K562 (cell line): ENCODE results near the gene SNX1. TPM values are rescaled to one million over a fixed set of nuclear protein-coding genes. Genes with fewer than 3 reads are reported as not detected.

Experiments used
- ATAC-seq: fragments of 200-7000 bp; cut with Tn5 transposase; 3 replicates; pipeline ENCODE4 v1.9.1; 2020; ENCODE audit warnings: moderate library complexity
- BruUV-seq: library from RNA; stranded (reverse); fragments of 400-500 nt; replicated peaks from 2 replicates; lab custom pipeline; 2021; lab: Mats Ljungman, UMichigan
- CTCF ChIA-PET: fragments of 300-600 bp; formaldehyde crosslinking; extraction: SDS; loops from one replicate; lab custom pipeline; 2021; ENCODE audit warnings: low intra/inter-chr PET ratio; lab: Yijun Ruan, JAX
- POLR2A ChIA-PET: fragments of 300-600, 350-650 bp; sonication (Branson Sonifier 250); formaldehyde crosslinking; extraction: SDS; loops from one replicate; lab custom pipeline; 2021; ENCODE audit warnings: antibody characterized with exemption, inconsistent platforms; lab: Yijun Ruan, JAX
- DNase-seq, 4 experiments: peaks; one replicate each; pipeline versions ENCODE4 v3.0.0 to v3.0.0-alpha.2; 2011 to 2018; ENCODE audit warnings: low spot score in 3 of 4, mixed read lengths in 3 of 4; ENCODE audit errors: extremely low read depth in 1 of 4
- FAIRE-seq: peaks from 2 replicates; lab custom pipeline; 2011; peaks lifted over from hg19 to GRCh38; lab: Jason Lieb, UNC
- H2AFZ ChIP-seq: 2 replicates; pipeline ENCODE4 v1.6.0; 2011; ENCODE audit warnings: low read depth, low read length, control low read depth, inconsistent platforms
- H3K27ac ChIP-seq: fragments of 200-600 bp; 3 replicates; pipeline ENCODE4 v1.8.0; 2011; ENCODE audit warnings: low read depth, mild to moderate bottlenecking, control low read depth, inconsistent platforms, low read length, moderate library complexity, mixed read lengths; ENCODE audit errors: extremely low read depth
- H3K27me3 ChIP-seq, 2 experiments: fragments of 300-600 bp in 1 of 2; 2 replicates in 1 of 2; 3 replicates in 1 of 2; pipeline versions ENCODE4 v1.6.0 to v1.8.0; 2011; ENCODE audit warnings: inconsistent platforms in 2 of 2, low read length in 2 of 2, mild to moderate bottlenecking in 1 of 2, mixed read lengths in 1 of 2, moderate library complexity in 1 of 2; ENCODE audit not compliant: control insufficient read depth in 2 of 2, insufficient read depth in 2 of 2
- H3K36me3 ChIP-seq: fragments of 300-600 bp; 3 replicates; pipeline ENCODE4 v1.8.0; 2011; ENCODE audit warnings: mild to moderate bottlenecking, low read length, inconsistent platforms; ENCODE audit not compliant: control insufficient read depth, insufficient read depth
- H3K4me1 ChIP-seq, 2 experiments: fragments of 200-600 bp in 1 of 2; replicated peaks in 1 of 2; 2 replicates in 1 of 2; 3 replicates in 1 of 2; pipeline versions ENCODE4 v1.5.1 to v1.8.0; 2011; ENCODE audit warnings: inconsistent platforms in 2 of 2, low read length in 2 of 2, mild to moderate bottlenecking in 1 of 2, mixed read lengths in 1 of 2, moderate library complexity in 1 of 2; ENCODE audit not compliant: control insufficient read depth in 2 of 2, insufficient read depth in 2 of 2
- H3K4me2 ChIP-seq: 2 replicates; pipeline ENCODE4 v1.6.1; 2011; ENCODE audit warnings: low read length, control low read depth, inconsistent platforms, mixed read lengths; ENCODE audit not compliant: insufficient read depth
- H3K4me3 ChIP-seq: fragments of 200-600 bp; sonication (generic), shearing (Covaris generic); 2 replicates; pipeline ENCODE4 v1.5.1; 2016; ENCODE audit warnings: control low read depth, inconsistent platforms
- H3K79me2 ChIP-seq: fragments of 200-600 bp; 3 replicates; pipeline ENCODE4 v1.8.0; 2011; ENCODE audit warnings: low read length, inconsistent platforms; ENCODE audit not compliant: control insufficient read depth, insufficient read depth
- H3K9ac ChIP-seq, 2 experiments: 2 replicates each; pipeline versions ENCODE4 v1.6.0 to v1.6.1; 2011; ENCODE audit warnings: low read depth in 2 of 2, low read length in 2 of 2, control low read depth in 1 of 2, inconsistent platforms in 1 of 2, mild to moderate bottlenecking in 1 of 2, mixed read lengths in 1 of 2; ENCODE audit not compliant: insufficient read depth in 1 of 2
- H3K9me1 ChIP-seq: one replicate; pipeline ENCODE4 v1.6.0; 2011; ENCODE audit warnings: inconsistent platforms, mild to moderate bottlenecking, low read length, moderate library complexity; ENCODE audit not compliant: control insufficient read depth, insufficient read depth
- H3K9me3 ChIP-seq: replicated peaks from 2 replicates; pipeline ENCODE4 v1.5.1; 2011; ENCODE audit warnings: low read depth, low read length, inconsistent platforms; ENCODE audit not compliant: control insufficient read depth, insufficient read depth
- H4K20me1 ChIP-seq: replicated peaks from 2 replicates; pipeline ENCODE4 v1.6.1; 2011; ENCODE audit warnings: low read length, inconsistent platforms, mixed read lengths; ENCODE audit not compliant: control insufficient read depth, insufficient read depth
- ARNT ChIP-seq, 2 experiments: fragments of 450-650 bp; IDR thresholded peaks; 2 replicates each; pipeline ENCODE4 v1.6.1; 2016; ENCODE audit warnings: mild to moderate bottlenecking in 1 of 2
- KDM2B ChIP-seq: fragments of 250-450 bp; sonication (Bioruptor Pico); IDR thresholded peaks from 2 replicates; pipeline ENCODE4 v1.8.0; 2021; ENCODE audit warnings: mild to moderate bottlenecking, moderate library complexity
- RBBP5 ChIP-seq: fragments of 200-600 bp; sonication (generic); IDR thresholded peaks from 2 replicates; pipeline ENCODE4 v1.6.1; 2012; ENCODE audit warnings: borderline replicate concordance, mild to moderate bottlenecking, low read length, control low read depth, inconsistent platforms; ENCODE audit not compliant: insufficient read depth, poor library complexity, severe bottlenecking
- RFX1 ChIP-seq: fragments of 450-650 bp; IDR thresholded peaks from 2 replicates; pipeline ENCODE4 v1.6.1; 2016; ENCODE audit warnings: mild to moderate bottlenecking, moderate library complexity
- WGBS: fragments of 100-300 bp; shearing (Covaris generic); methylation state at CpG from one replicate; pipeline ENCODE4 v1.1.6; 2016; ENCODE audit warnings: low coverage, mixed read lengths; ENCODE audit not compliant: insufficient coverage; ENCODE audit errors: missing lambda C conversion rate; 5-methylcytosine and 5-hydroxymethylcytosine counted together
- in situ Hi-C: fragments of 300-500 bp; cut with MboI; formaldehyde crosslinking; loops from 4 replicates; pipeline ENCODE4 v1.15.0; 2018; ENCODE audit warnings: inconsistent platforms, mixed read lengths
- intact Hi-C: fragments of 100-400 bp; cut with micrococcal nuclease; formaldehyde crosslinking; loops from 2 replicates; pipeline ENCODE4 v1.14.2; 2022
- polyA plus RNA-seq, 8 experiments: library from polyadenylated mRNA; depleted of rRNA in 4 of 8; stranded (reverse) in 5 of 8; unstranded in 3 of 8; fragments of >200 nt; fragmentation: Nextera tagmentation in 2 of 8; fragmentation: Illumina TruSeq in 1 of 8; extraction: Ambion mirVana in 2 of 8; extraction: Trizol in 1 of 8; gene quantifications; 2 replicates each; pipeline versions ENCODE4 v1.2.1 to v1.2.3, GENCODE V29; 2011 to 2014; ENCODE audit warnings: inconsistent platforms in 1 of 8, missing spikeins in 1 of 8
- total RNA-seq, 7 experiments: library from RNA; depleted of rRNA in 6 of 7; stranded (reverse); fragments of >200 nt in 6 of 7; fragmentation: Illumina TruSeq in 2 of 7; extraction: Trizol in 2 of 7; gene quantifications; 2 replicates each; pipeline versions ENCODE4 v1.2.1 to v1.2.3, GENCODE V29; 2011 to 2021; ENCODE audit warnings: low replicate concordance in 1 of 7
- TF ChIP-seq, protein P1 (sequence below): sonication (generic); formaldehyde crosslinking; IDR thresholded peaks from 2 replicates; pipeline ENCODE4 v1.8.1; 2022; ENCODE audit warnings: missing genetic modification reagents
- TF ChIP-seq, protein P2 (sequence below), 2 experiments: fragments of 450-650 bp in 1 of 2; sonication (generic) in 1 of 2; formaldehyde crosslinking in 1 of 2; IDR thresholded peaks in 1 of 2; conservative IDR thresholded peaks in 1 of 2; 2 replicates each; pipeline versions ENCODE4 v1.6.1 to v1.8.1; 2016 to 2023; ENCODE audit warnings: mild to moderate bottlenecking in 2 of 2, moderate library complexity in 2 of 2, inconsistent platforms in 1 of 2, missing genetic modification reagents in 1 of 2

SNX1 gene
- total and polyA plus RNA-seq, 9 of the 15 experiments (the other 6 are each of a cell fraction or from before 2014, with no cell fraction given) = 11.0 to 105 (median 59.9) TPM

DNA sequence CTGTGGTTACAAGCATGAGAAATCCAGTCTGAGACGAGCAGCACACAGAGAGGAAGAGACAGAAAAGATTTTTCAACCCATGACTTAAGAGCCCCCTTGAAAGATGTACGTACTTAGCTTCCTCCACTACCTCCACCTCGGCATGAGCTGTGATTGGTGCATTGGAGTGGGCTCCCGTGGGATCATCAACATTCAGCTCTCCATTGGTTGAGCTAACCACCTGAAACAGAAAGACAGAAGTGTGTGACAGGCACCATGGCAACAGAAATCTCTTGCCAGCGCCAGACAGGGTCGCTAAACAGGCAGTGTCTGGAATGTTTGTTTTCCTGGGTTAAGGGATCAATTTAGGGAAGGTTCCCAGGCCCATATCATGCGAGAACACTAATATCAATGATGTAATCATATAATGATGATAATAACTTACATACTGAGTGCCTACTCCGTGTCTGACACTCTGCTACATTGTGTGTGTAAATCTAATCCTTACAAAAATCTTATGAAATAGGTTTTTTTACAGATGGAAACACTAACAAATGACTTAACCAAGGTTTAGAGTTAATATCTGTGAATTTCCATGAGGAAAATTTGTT, 84.5 kb downstream of the SNX1 start:
- 73% methylated on average over 8 of the region's 8 CpGs for WGBS
- BruUV-seq = no TSS peak
- Histone ChIP-seq H3K4me2 (no peak overlapping the region), H3K9me3 (no peaks in the 10 kb centered on the region), H3K27me3 (no peaks in the 10 kb centered on the region), H4K20me1 (no peaks in the 10 kb centered on the region), H3K9ac (no peak overlapping the region), H3K4me3 (no peak overlapping the region), H3K79me2 (no peaks in the 10 kb centered on the region), H3K36me3 (peaks cover 27% of the 10 kb centered on the region; the same call in 2 of the 3 replicates), H3K9me1 (no peaks in the 10 kb centered on the region), H3K27ac (no peak overlapping the region), H3K4me1 (peaks cover 0 to under 1% of the 10 kb centered on the region in 2 experiments; a peak in 1 of 5 replicates), H2AFZ (no peak overlapping the region)
- FAIRE-seq (no peak), DNase-seq (no peak), ATAC-seq (no peak)
- TF ChIP-seq, protein P1, sequence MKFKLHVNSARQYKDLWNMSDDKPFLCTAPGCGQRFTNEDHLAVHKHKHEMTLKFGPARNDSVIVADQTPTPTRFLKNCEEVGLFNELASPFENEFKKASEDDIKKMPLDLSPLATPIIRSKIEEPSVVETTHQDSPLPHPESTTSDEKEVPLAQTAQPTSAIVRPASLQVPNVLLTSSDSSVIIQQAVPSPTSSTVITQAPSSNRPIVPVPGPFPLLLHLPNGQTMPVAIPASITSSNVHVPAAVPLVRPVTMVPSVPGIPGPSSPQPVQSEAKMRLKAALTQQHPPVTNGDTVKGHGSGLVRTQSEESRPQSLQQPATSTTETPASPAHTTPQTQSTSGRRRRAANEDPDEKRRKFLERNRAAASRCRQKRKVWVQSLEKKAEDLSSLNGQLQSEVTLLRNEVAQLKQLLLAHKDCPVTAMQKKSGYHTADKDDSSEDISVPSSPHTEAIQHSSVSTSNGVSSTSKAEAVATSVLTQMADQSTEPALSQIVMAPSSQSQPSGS (CRISPR knock-in tag) = no peak
- peak; percentile 16; the same call in 1 of the 2 replicates for TF ChIP-seq RFX1
- TF ChIP-seq RBBP5 = no peak
- TF ChIP-seq, protein P2, sequence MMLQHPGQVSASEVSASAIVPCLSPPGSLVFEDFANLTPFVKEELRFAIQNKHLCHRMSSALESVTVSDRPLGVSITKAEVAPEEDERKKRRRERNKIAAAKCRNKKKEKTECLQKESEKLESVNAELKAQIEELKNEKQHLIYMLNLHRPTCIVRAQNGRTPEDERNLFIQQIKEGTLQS (IDR thresholded peaks at IDR 0.05) = peak; percentile 21; the same call in 1 of the 2 replicates
- TF ChIP-seq, protein P2 (CRISPR knock-in tag; conservative IDR thresholded peaks at IDR 0.05) = no peak
- no peak for TF ChIP-seq KDM2B
- TF ChIP-seq ARNT (IDR thresholded peaks at IDR 0.05) = no peak
- intact Hi-C loops = no loop called here
- in situ Hi-C loops = no loop called here
- CTCF ChIA-PET = no interaction called here
- POLR2A ChIA-PET = interaction anchor here (1.3 to 3.3 kb wide), 3 partner anchors 9 to 17 kb away, joined by 5 to 11 read pairs (median 8); partner anchors contain the start of gene PPIB
